HEK293 (cell line): ENCODE results near the gene ARRB2.

Experiments
- CTCF ChIA-PET: fragments of 350-600 bp; formaldehyde crosslinking; extraction: SDS; loops from one replicate; lab custom pipeline; 2021; ENCODE audit warnings: antibody characterized with exemption; lab: Yijun Ruan, JAX
- POLR2A ChIA-PET: fragments of 300-600 bp; formaldehyde crosslinking; extraction: SDS; loops from one replicate; lab custom pipeline; 2020; ENCODE audit warnings: antibody characterized with exemption, inconsistent platforms; lab: Yijun Ruan, JAX
- H3K27ac ChIP-seq: fragments of 200-500 bp; sonication (Bioruptor generic); 2 replicates; pipeline ENCODE4 v1.5.1; 2014; ENCODE audit warnings: low read depth, low read length, control low read depth, inconsistent platforms; ENCODE audit errors: extremely low read depth
- H3K36me3 ChIP-seq, 2 experiments: fragments of 200-500 bp in 1 of 2; sonication (Bioruptor generic) in 1 of 2; 1 replicate in 1 of 2; 2 replicates in 1 of 2; pipeline ENCODE4 v1.5.1; 2014 to 2017; ENCODE audit warnings: inconsistent platforms in 2 of 2, low read length in 2 of 2; ENCODE audit not compliant: control insufficient read depth in 2 of 2, insufficient read depth in 1 of 2
- H3K4me1 ChIP-seq: fragments of 200-500 bp; sonication (Bioruptor generic); 2 replicates; pipeline ENCODE4 v1.5.1; 2014; ENCODE audit warnings: mild to moderate bottlenecking, low read length, inconsistent platforms; ENCODE audit not compliant: control insufficient read depth, insufficient read depth
- H3K4me3 ChIP-seq: 2 replicates; pipeline ENCODE4 v1.5.1; 2011; ENCODE audit warnings: low read depth, mild to moderate bottlenecking, control low read depth, low read length, moderate library complexity
- H3K9me3 ChIP-seq: fragments of 200-500 bp; sonication (Bioruptor generic); 2 replicates; pipeline ENCODE4 v1.5.1; 2014; ENCODE audit warnings: low read depth, low read length, inconsistent platforms; ENCODE audit not compliant: control insufficient read depth, insufficient read depth
- BCL11A ChIP-seq: fragments of 450-650 bp; formaldehyde crosslinking; IDR thresholded peaks from 2 replicates; pipeline ENCODE4 v1.5.1; 2016; ENCODE audit warnings: low read depth, missing biosample characterization, missing genetic modification characterization
- HOXA7 ChIP-seq: sonication (generic); formaldehyde crosslinking; IDR thresholded peaks from 2 replicates; pipeline ENCODE4 v1.8.1; 2022; ENCODE audit warnings: missing genetic modification reagents, borderline replicate concordance
- MEIS1 ChIP-seq: sonication (generic); formaldehyde crosslinking; IDR thresholded peaks from 2 replicates; pipeline ENCODE4 v1.8.1; 2022; ENCODE audit warnings: missing genetic modification reagents, mild to moderate bottlenecking, borderline replicate concordance
- SCRT1 ChIP-seq: fragments of 450-650 bp; formaldehyde crosslinking; IDR thresholded peaks from 2 replicates; pipeline ENCODE4 v1.5.1; 2016; ENCODE audit warnings: missing biosample characterization, missing genetic modification characterization, borderline replicate concordance
- SP7 ChIP-seq: fragments of 450-650 bp; formaldehyde crosslinking; IDR thresholded peaks from 2 replicates; pipeline ENCODE4 v1.5.1; 2016; ENCODE audit warnings: missing biosample characterization, missing genetic modification characterization
- ZFP3 ChIP-seq: fragments of 450-650 bp; formaldehyde crosslinking; IDR thresholded peaks from 2 replicates; pipeline ENCODE4 v1.5.1; 2016; ENCODE audit warnings: low read depth, missing biosample characterization, missing genetic modification characterization
- ZNF175 ChIP-seq: fragments of 450-650 bp; formaldehyde crosslinking; IDR thresholded peaks from 2 replicates; pipeline ENCODE4 v1.5.1; 2016; ENCODE audit warnings: missing biosample characterization, missing genetic modification characterization
- ZNF211 ChIP-seq: fragments of 450-650 bp; formaldehyde crosslinking; IDR thresholded peaks from 2 replicates; pipeline ENCODE4 v1.5.1; 2016; ENCODE audit warnings: low read depth, missing biosample characterization, missing genetic modification characterization
- ZNF221 ChIP-seq: fragments of 450-650 bp; formaldehyde crosslinking; IDR thresholded peaks from 2 replicates; pipeline ENCODE4 v1.5.1; 2017; ENCODE audit warnings: missing biosample characterization, missing genetic modification characterization, borderline replicate concordance
- ZNF266 ChIP-seq: fragments of 450-650 bp; formaldehyde crosslinking; IDR thresholded peaks from 2 replicates; pipeline ENCODE4 v1.5.1; 2016; ENCODE audit warnings: missing biosample characterization, missing genetic modification characterization, low read depth
- ZNF302 ChIP-seq: fragments of 450-650 bp; formaldehyde crosslinking; IDR thresholded peaks from 2 replicates; pipeline ENCODE4 v1.5.1; 2016; ENCODE audit warnings: missing biosample characterization, missing genetic modification characterization, low read depth
- ZNF354C ChIP-seq: fragments of 450-650 bp; formaldehyde crosslinking; IDR thresholded peaks from 2 replicates; pipeline ENCODE4 v1.5.1; 2016; ENCODE audit warnings: missing biosample characterization, missing genetic modification characterization, low read depth, borderline replicate concordance
- ZNF404 ChIP-seq: fragments of 450-650 bp; formaldehyde crosslinking; IDR thresholded peaks from 2 replicates; pipeline ENCODE4 v1.5.1; 2017; ENCODE audit warnings: missing biosample characterization, missing genetic modification characterization
- ZNF416 ChIP-seq: fragments of 450-650 bp; formaldehyde crosslinking; IDR thresholded peaks from 2 replicates; pipeline ENCODE4 v1.5.1; 2016; ENCODE audit warnings: missing biosample characterization, missing genetic modification characterization
- ZNF596 ChIP-seq: fragments of 450-650 bp; IDR thresholded peaks from 2 replicates; pipeline ENCODE4 v1.5.0; 2018; ENCODE audit warnings: missing biosample characterization, mild to moderate bottlenecking, missing genetic modification characterization, moderate library complexity
- ZNF629 ChIP-seq: fragments of 450-650 bp; formaldehyde crosslinking; IDR thresholded peaks from 2 replicates; pipeline ENCODE4 v1.5.1; 2017; ENCODE audit warnings: missing biosample characterization, missing genetic modification characterization
- ZNF747 ChIP-seq: fragments of 450-650 bp; formaldehyde crosslinking; IDR thresholded peaks from 2 replicates; pipeline ENCODE4 v1.5.1; 2016; ENCODE audit warnings: missing biosample characterization, missing genetic modification characterization
- ZNF777 ChIP-seq: fragments of 450-650 bp; formaldehyde crosslinking; IDR thresholded peaks from 2 replicates; pipeline ENCODE4 v1.5.1; 2017; ENCODE audit warnings: missing biosample characterization, missing genetic modification characterization, borderline replicate concordance
- TF ChIP-seq, protein P1 (sequence below): fragments of 450-650 bp; formaldehyde crosslinking; IDR thresholded peaks from 2 replicates; pipeline ENCODE4 v1.5.1; 2016; ENCODE audit warnings: missing biosample characterization, missing genetic modification characterization
- TF ChIP-seq, protein P2 (sequence below): fragments of 450-650 bp; formaldehyde crosslinking; IDR thresholded peaks from 2 replicates; pipeline ENCODE4 v1.5.1; 2016; ENCODE audit warnings: missing biosample characterization, missing genetic modification characterization, low read depth
- TF ChIP-seq, protein P3 (sequence below): fragments of 450-650 bp; formaldehyde crosslinking; IDR thresholded peaks from 2 replicates; pipeline ENCODE4 v1.5.1; 2016; ENCODE audit warnings: missing biosample characterization, missing genetic modification characterization
- TF ChIP-seq, protein P4 (sequence below): sonication (generic); formaldehyde crosslinking; IDR thresholded peaks from 2 replicates; pipeline ENCODE4 v1.8.1; 2022; ENCODE audit warnings: mild to moderate bottlenecking, moderate library complexity, missing genetic modification reagents
- TF ChIP-seq, protein P5 (sequence below): fragments of 450-650 bp; formaldehyde crosslinking; IDR thresholded peaks from 2 replicates; pipeline ENCODE4 v1.5.1; 2017; ENCODE audit warnings: missing biosample characterization, missing genetic modification characterization

ARRB2 gene

DNA sequence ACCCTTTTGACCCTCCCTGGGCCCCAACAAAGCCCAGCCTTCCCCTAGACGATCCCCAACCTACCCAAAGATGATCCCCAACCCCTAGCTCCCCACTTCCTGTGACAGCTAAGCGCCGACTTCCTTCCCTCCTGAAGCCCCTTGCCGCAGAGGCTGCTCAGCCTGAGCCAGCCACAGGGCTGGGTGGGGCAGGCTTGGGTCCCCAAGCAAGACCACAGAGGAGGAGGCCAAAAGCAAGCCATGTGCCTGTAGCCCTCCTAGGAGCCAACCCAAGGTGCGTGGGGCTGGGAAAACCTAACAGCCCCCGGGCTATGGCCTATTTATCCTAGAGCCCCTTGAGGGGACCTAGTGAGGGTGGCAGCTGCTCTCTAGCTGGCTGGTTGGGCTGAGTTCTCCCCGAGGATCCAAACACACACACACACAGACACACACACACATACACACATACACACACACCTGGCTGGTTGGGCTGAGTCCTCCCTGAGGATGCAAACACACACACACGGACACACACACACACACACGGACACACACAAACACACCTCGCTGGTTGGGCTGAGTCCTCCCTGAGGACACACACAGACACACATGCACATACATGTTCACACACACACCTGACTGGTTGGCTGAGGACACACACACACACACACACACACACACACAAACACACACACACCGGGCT, 4.8 kb downstream of the ARRB2 start (continued):
- no peak for TF ChIP-seq ZNF747 (tag by site-specific recombination)
- TF ChIP-seq, protein P1, sequence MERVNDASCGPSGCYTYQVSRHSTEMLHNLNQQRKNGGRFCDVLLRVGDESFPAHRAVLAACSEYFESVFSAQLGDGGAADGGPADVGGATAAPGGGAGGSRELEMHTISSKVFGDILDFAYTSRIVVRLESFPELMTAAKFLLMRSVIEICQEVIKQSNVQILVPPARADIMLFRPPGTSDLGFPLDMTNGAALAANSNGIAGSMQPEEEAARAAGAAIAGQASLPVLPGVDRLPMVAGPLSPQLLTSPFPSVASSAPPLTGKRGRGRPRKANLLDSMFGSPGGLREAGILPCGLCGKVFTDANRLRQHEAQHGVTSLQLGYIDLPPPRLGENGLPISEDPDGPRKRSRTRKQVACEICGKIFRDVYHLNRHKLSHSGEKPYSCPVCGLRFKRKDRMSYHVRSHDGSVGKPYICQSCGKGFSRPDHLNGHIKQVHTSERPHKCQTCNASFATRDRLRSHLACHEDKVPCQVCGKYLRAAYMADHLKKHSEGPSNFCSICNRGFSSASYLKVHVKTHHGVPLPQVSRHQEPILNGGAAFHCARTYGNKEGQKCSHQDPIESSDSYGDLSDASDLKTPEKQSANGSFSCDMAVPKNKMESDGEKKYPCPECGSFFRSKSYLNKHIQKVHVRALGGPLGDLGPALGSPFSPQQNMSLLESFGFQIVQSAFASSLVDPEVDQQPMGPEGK = no peak

DNA sequence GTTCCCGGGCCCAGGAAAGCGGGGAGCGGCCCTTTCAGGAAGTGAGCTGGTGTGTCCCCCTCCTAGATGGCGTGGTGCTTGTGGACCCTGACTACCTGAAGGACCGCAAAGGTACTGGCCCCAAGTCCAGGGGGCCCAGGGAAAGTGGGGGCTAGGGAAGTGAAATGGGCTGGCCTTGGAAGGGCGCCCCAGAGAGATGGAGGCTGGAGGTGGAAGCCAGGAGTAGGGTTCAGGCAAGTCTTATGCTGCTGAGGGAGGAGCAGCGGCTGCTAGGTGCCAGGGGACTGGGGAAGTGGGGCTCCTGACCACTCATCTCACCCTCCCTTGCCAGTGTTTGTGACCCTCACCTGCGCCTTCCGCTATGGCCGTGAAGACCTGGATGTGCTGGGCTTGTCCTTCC, 5.6 kb downstream of the ARRB2 start:
- TF ChIP-seq ZNF211 (no peak), ZNF221 (tag by site-specific recombination) (no peak), ZNF777 (tag by site-specific recombination) (no peak), ZNF302 (tag by site-specific recombination) (no peak), ZNF404 (tag by site-specific recombination) (no peak), MEIS1 (CRISPR knock-in tag) (no peak), ZNF416 (tag by site-specific recombination) (no peak), SP7 (no peak), BCL11A (tag by site-specific recombination) (no peak), HOXA7 (CRISPR knock-in tag) (no peak)
- TF ChIP-seq, protein P2, sequence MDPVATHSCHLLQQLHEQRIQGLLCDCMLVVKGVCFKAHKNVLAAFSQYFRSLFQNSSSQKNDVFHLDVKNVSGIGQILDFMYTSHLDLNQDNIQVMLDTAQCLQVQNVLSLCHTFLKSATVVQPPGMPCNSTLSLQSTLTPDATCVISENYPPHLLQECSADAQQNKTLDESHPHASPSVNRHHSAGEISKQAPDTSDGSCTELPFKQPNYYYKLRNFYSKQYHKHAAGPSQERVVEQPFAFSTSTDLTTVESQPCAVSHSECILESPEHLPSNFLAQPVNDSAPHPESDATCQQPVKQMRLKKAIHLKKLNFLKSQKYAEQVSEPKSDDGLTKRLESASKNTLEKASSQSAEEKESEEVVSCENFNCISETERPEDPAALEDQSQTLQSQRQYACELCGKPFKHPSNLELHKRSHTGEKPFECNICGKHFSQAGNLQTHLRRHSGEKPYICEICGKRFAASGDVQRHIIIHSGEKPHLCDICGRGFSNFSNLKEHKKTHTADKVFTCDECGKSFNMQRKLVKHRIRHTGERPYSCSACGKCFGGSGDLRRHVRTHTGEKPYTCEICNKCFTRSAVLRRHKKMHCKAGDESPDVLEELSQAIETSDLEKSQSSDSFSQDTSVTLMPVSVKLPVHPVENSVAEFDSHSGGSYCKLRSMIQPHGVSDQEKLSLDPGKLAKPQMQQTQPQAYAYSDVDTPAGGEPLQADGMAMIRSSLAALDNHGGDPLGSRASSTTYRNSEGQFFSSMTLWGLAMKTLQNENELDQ = no peak
- TF ChIP-seq, protein P3, sequence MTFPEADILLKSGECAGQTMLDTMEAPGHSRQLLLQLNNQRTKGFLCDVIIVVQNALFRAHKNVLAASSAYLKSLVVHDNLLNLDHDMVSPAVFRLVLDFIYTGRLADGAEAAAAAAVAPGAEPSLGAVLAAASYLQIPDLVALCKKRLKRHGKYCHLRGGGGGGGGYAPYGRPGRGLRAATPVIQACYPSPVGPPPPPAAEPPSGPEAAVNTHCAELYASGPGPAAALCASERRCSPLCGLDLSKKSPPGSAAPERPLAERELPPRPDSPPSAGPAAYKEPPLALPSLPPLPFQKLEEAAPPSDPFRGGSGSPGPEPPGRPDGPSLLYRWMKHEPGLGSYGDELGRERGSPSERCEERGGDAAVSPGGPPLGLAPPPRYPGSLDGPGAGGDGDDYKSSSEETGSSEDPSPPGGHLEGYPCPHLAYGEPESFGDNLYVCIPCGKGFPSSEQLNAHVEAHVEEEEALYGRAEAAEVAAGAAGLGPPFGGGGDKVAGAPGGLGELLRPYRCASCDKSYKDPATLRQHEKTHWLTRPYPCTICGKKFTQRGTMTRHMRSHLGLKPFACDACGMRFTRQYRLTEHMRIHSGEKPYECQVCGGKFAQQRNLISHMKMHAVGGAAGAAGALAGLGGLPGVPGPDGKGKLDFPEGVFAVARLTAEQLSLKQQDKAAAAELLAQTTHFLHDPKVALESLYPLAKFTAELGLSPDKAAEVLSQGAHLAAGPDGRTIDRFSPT = no peak
- TF ChIP-seq, protein P4, sequence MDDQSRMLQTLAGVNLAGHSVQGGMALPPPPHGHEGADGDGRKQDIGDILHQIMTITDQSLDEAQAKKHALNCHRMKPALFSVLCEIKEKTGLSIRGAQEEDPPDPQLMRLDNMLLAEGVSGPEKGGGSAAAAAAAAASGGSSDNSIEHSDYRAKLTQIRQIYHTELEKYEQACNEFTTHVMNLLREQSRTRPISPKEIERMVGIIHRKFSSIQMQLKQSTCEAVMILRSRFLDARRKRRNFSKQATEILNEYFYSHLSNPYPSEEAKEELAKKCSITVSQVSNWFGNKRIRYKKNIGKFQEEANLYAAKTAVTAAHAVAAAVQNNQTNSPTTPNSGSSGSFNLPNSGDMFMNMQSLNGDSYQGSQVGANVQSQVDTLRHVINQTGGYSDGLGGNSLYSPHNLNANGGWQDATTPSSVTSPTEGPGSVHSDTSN = no peak
- TF ChIP-seq, all 188 proteins: peak for 0
- H3K4me1 ChIP-seq = peaks cover 26% of the 10 kb centered on the region
- no peak overlapping the region for H3K27ac ChIP-seq
- ChIA-PET POLR2A (no interaction called here), CTCF (interaction anchor here (0.7 to 1.2 kb wide), 2 partner anchors 47 to 74 kb away, joined by 4 to 8 read pairs; no protein-coding TSS in a partner anchor)
- H3K4me3 ChIP-seq = no peak overlapping the region
- no peaks in the 10 kb centered on the region for H3K9me3 ChIP-seq
- peaks cover 4 to 59% of the 10 kb centered on the region in 2 experiments; a peak in 2 of 3 replicates for H3K36me3 ChIP-seq

DNA sequence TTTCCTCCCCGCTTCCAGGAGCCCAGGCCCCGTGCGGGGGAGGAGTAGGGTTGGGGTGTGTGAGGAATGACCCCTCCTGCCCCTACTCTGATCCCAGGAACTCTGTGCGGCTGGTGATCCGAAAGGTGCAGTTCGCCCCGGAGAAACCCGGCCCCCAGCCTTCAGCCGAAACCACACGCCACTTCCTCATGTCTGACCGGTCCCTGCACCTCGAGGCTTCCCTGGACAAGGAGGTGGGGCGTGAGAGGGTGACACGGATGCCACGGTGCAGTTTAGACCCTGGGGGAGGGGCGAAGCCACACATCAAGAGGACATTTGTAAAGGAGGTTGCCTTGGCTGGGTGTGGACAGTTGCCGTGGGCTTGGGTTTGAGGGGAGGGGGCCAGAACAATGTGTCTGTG, 7.4 kb downstream of the ARRB2 start:
- H3K4me3 ChIP-seq = no peak overlapping the region
- peaks cover 4 to 59% of the 10 kb centered on the region in 2 experiments; a peak in 2 of 3 replicates for H3K36me3 ChIP-seq
- H3K9me3 ChIP-seq = no peaks in the 10 kb centered on the region
- no peak overlapping the region for H3K27ac ChIP-seq
- POLR2A ChIA-PET = no interaction called here
- peaks cover 31% of the 10 kb centered on the region for H3K4me1 ChIP-seq
- CTCF ChIA-PET = no interaction called here
- TF ChIP-seq, protein P5, sequence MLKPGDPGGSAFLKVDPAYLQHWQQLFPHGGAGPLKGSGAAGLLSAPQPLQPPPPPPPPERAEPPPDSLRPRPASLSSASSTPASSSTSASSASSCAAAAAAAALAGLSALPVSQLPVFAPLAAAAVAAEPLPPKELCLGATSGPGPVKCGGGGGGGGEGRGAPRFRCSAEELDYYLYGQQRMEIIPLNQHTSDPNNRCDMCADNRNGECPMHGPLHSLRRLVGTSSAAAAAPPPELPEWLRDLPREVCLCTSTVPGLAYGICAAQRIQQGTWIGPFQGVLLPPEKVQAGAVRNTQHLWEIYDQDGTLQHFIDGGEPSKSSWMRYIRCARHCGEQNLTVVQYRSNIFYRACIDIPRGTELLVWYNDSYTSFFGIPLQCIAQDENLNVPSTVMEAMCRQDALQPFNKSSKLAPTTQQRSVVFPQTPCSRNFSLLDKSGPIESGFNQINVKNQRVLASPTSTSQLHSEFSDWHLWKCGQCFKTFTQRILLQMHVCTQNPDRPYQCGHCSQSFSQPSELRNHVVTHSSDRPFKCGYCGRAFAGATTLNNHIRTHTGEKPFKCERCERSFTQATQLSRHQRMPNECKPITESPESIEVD = no peak
- TF ChIP-seq SCRT1 (no peak), ZNF175 (tag by site-specific recombination) (no peak), ZFP3 (no peak), ZNF596 (tag by site-specific recombination) (no peak), ZNF354C (tag by site-specific recombination) (no peak), ZNF629 (tag by site-specific recombination) (no peak), ZNF266 (no peak)
